Ishikawa (cell line): ENCODE results near the gene SPOCK2.

Experiments used
- CEBPB ChIP-seq: IDR thresholded peaks from 2 replicates; pipeline ENCODE4 v1.6.1; 2012
- CREB1 ChIP-seq: IDR thresholded peaks from 2 replicates; pipeline ENCODE4 v1.6.1; 2012; ENCODE audit warnings: low read depth
- EGR1 ChIP-seq: IDR thresholded peaks from 2 replicates; pipeline ENCODE4 v1.6.1; 2012
- EP300 ChIP-seq: IDR thresholded peaks from 2 replicates; pipeline ENCODE4 v1.6.1; 2012; ENCODE audit warnings: borderline replicate concordance
- FOXM1 ChIP-seq: IDR thresholded peaks from 2 replicates; pipeline ENCODE4 v1.6.1; 2012; ENCODE audit warnings: low read depth, borderline replicate concordance
- MAX ChIP-seq: IDR thresholded peaks from 2 replicates; pipeline ENCODE4 v1.6.1; 2012
- NFIC ChIP-seq: IDR thresholded peaks from 2 replicates; pipeline ENCODE4 v1.6.1; 2012
- RAD21 ChIP-seq: IDR thresholded peaks from 2 replicates; pipeline ENCODE4 v1.6.1; 2012; ENCODE audit warnings: low read depth
- REST ChIP-seq: IDR thresholded peaks from 2 replicates; pipeline ENCODE4 v1.6.1; 2012; ENCODE audit warnings: low read depth, mild to moderate bottlenecking
- TAF1 ChIP-seq: IDR thresholded peaks from 2 replicates; pipeline ENCODE4 v1.6.1; 2012; ENCODE audit warnings: low read depth, mild to moderate bottlenecking
- TCF12 ChIP-seq: IDR thresholded peaks from 2 replicates; pipeline ENCODE4 v1.6.1; 2012; ENCODE audit warnings: low read depth
- TEAD4 ChIP-seq: IDR thresholded peaks from 2 replicates; pipeline ENCODE4 v1.6.1; 2012
- USF1 ChIP-seq: IDR thresholded peaks from 2 replicates; pipeline ENCODE4 v1.6.1; 2012
- YY1 ChIP-seq: IDR thresholded peaks from 2 replicates; pipeline ENCODE4 v1.6.1; 2012; ENCODE audit warnings: low read depth
- ZBTB7A ChIP-seq: IDR thresholded peaks from 2 replicates; pipeline ENCODE4 v1.6.1; 2012; ENCODE audit warnings: low read depth

Gene SPOCK2

GRCh38 chr10:72035252-72035887 is 53.0 kb downstream of the SPOCK2 start:
- no peak for TF ChIP-seq TCF12
- no peak for TF ChIP-seq RAD21
- no peak for TF ChIP-seq ZBTB7A
- TF ChIP-seq CEBPB = no peak
- TF ChIP-seq TEAD4 = no peak
- no peak for TF ChIP-seq MAX
- TF ChIP-seq EGR1 = no peak
- no peak for TF ChIP-seq YY1
- no peak for TF ChIP-seq REST
- no peak for TF ChIP-seq TAF1
- TF ChIP-seq USF1 = no peak
- no peak for TF ChIP-seq CREB1
- TF ChIP-seq FOXM1 = no peak
- TF ChIP-seq EP300 = no peak
- no peak for TF ChIP-seq NFIC

GRCh38 chr10:72034761-72035160 is 53.6 kb downstream of the SPOCK2 start:
- TF ChIP-seq ZBTB7A (no peak), TAF1 (no peak), FOXM1 (no peak), USF1 (no peak), MAX (no peak), YY1 (no peak), TEAD4 (no peak), TCF12 (no peak), REST (no peak), CREB1 (no peak), CEBPB (no peak), EP300 (no peak), NFIC (no peak)

GRCh38 chr10:72034040-72034499 is 54.3 kb downstream of the SPOCK2 start:
- no peak for TF ChIP-seq REST
- no peak for TF ChIP-seq YY1
- TF ChIP-seq MAX = no peak
- no peak for TF ChIP-seq EP300
- no peak for TF ChIP-seq TEAD4
- TF ChIP-seq NFIC = no peak
- no peak for TF ChIP-seq CEBPB
- TF ChIP-seq TAF1 = no peak

- TF ChIP-seq NFIC = no peak
- TF ChIP-seq ZBTB7A = no peak
- TF ChIP-seq YY1 = no peak
- no peak for TF ChIP-seq USF1
- no peak for TF ChIP-seq TEAD4
- TF ChIP-seq TCF12 = no peak
- no peak for TF ChIP-seq CREB1
- TF ChIP-seq MAX = no peak
- no peak for TF ChIP-seq EP300
- no peak for TF ChIP-seq REST
- TF ChIP-seq FOXM1 = no peak
- no peak for TF ChIP-seq EGR1
- TF ChIP-seq CEBPB = no peak
- TF ChIP-seq RAD21 = no peak
- no peak for TF ChIP-seq TAF1
These were observed 56.6 kb downstream of the SPOCK2 start for GRCh38 chr10:72031706-72032105.
